Esophagus squamous epithelium (tissue), 5 donors: Measurements from ENCODE around the gene WHAMM. TPM values are rescaled to one million over a fixed set of nuclear protein-coding genes. Genes with fewer than 3 reads are reported as not detected.

Experiments
- DNase-seq: peaks from one replicate; lab custom pipeline; 2025; lab: John Stamatoyannopoulos, UW
- H3K27ac ChIP-seq, 4 donors: fragments of 200-600 bp; sonication (generic); one replicate each; pipeline ENCODE4 v1.5.1; 2016 to 2019; ENCODE audit warnings: mild to moderate bottlenecking in 1 of 4
- H3K27me3 ChIP-seq, 4 donors: fragments of 200-600 bp; sonication (generic); 1 replicate in 3 of 4; 2 replicates in 1 of 4; pipeline versions ENCODE4 v1.5.1 to v1.6.0; 2017 to 2021; ENCODE audit warnings: antibody characterized with exemption in 1 of 4
- H3K36me3 ChIP-seq, 3 donors: fragments of 200-600 bp; sonication (generic); one replicate each; pipeline ENCODE4 v1.5.1; 2016 to 2019
- H3K4me1 ChIP-seq, 3 donors: fragments of 200-600 bp; sonication (generic); one replicate each; pipeline ENCODE4 v1.5.1; 2017 to 2019
- H3K4me3 ChIP-seq, 4 donors: fragments of 200-600 bp; sonication (generic); 1 replicate in 3 of 4; 2 replicates in 1 of 4; pipeline ENCODE4 v1.5.1; 2016 to 2019; ENCODE audit warnings: mild to moderate bottlenecking in 2 of 4, moderate library complexity in 1 of 4
- H3K9me3 ChIP-seq, 3 donors: fragments of 200-600 bp; sonication (generic); one replicate each; pipeline ENCODE4 v1.5.1; 2016 to 2019
- CTCF ChIP-seq, 6 experiments: fragments of 450-650 bp in 4 of 6; fragments of 200-600 bp in 2 of 6; sonication (generic) in 2 of 6; IDR thresholded peaks; one replicate each; pipeline ENCODE4 v1.5.1; 2016 to 2019; ENCODE audit warnings: antibody characterized with exemption in 6 of 6, mild to moderate bottlenecking in 4 of 6, moderate library complexity in 4 of 6
- POLR2A ChIP-seq, 4 donors: fragments of 450-650 bp; IDR thresholded peaks; one replicate each; pipeline ENCODE4 v1.6.1; 2017; ENCODE audit warnings: antibody characterized with exemption in 4 of 4, mild to moderate bottlenecking in 4 of 4, moderate library complexity in 3 of 4
- WGBS, 2 donors: methylation state at CpG; one replicate each; pipeline ENCODE4 v1.1.5; 2018; 5-methylcytosine and 5-hydroxymethylcytosine counted together
- intact Hi-C: fragments of 100-400 bp; cut with DNase I; formaldehyde crosslinking; loops from one replicate; pipeline ENCODE4 v1.15.0; 2022
- total RNA-seq, 4 donors: library from RNA; depleted of rRNA; stranded (reverse); fragments of >200 nt; gene quantifications; one replicate each; pipeline ENCODE4 v1.1.0, GENCODE V29; 2016
- donor health status: DM: yes; HTN: yes; CAD: no.

Gene WHAMM
- total RNA-seq, 4 donors from 2014 or later = 5.3 to 8.8 (median 6.1) TPM

GRCh38 chr15:82874267-82874666 is 64.8 kb downstream of the WHAMM start:
- no peak overlapping the region for H3K4me3 ChIP-seq
- H3K9me3 ChIP-seq = no peaks in the 10 kb centered on the region
- no peak for DNase-seq
- H3K27me3 ChIP-seq = no peaks in the 10 kb centered on the region
- WGBS, 2 donors = 67 to 79% methylated on average over 1 of the region's 1 CpG
- H3K27ac ChIP-seq = no peak overlapping the region
- intact Hi-C loops = no loop called here
- TF ChIP-seq POLR2A (IDR thresholded peaks at IDR 0.05) (no peak), CTCF (IDR thresholded peaks at IDR 0.05) (no peak)
- no peaks in the 10 kb centered on the region for H3K4me1 ChIP-seq
- H3K36me3 ChIP-seq = peaks cover 0 to 29% (median 0%) of the 10 kb centered on the region in 3 donors

GRCh38 chr15:82874961-82875360 is 65.5 kb downstream of the WHAMM start:
- Histone ChIP-seq H3K4me1 (no peaks in the 10 kb centered on the region), H3K36me3 (peaks cover 0 to 29% (median 0%) of the 10 kb centered on the region in 3 donors), H3K27ac (no peak overlapping the region), H3K27me3 (no peaks in the 10 kb centered on the region), H3K4me3 (no peak overlapping the region), H3K9me3 (no peaks in the 10 kb centered on the region)
- DNase-seq = no peak
- no peak for TF ChIP-seq POLR2A (IDR thresholded peaks at IDR 0.05)
- no peak for TF ChIP-seq CTCF (IDR thresholded peaks at IDR 0.05)
- WGBS, 2 donors = 75 to 90% methylated on average over 3 to 5 of the region's 10 CpGs
- intact Hi-C loops = no loop called here

- intact Hi-C loops = no loop called here
- Histone ChIP-seq H3K9me3 (no peaks in the 10 kb centered on the region), H3K36me3 (peaks cover 0 to 29% (median 0%) of the 10 kb centered on the region in 3 donors), H3K27me3 (no peaks in the 10 kb centered on the region), H3K4me1 (no peaks in the 10 kb centered on the region), H3K4me3 (no peak overlapping the region), H3K27ac (no peak overlapping the region)
- TF ChIP-seq POLR2A (IDR thresholded peaks at IDR 0.05) (no peak), CTCF (IDR thresholded peaks at IDR 0.05) (no peak)
- no peak for DNase-seq
- WGBS, 2 donors = 47 to 65% methylated on average over 7 of the region's 7 CpGs
These were observed 66.1 kb downstream of the WHAMM start for GRCh38 chr15:82875411-82876003.

- Histone ChIP-seq H3K4me3 (no peak overlapping the region), H3K9me3 (no peaks in the 10 kb centered on the region), H3K36me3 (peaks cover 0 to 24% (median 0%) of the 10 kb centered on the region in 3 donors), H3K4me1 (no peaks in the 10 kb centered on the region), H3K27me3 (no peaks in the 10 kb centered on the region), H3K27ac (no peak overlapping the region)
- DNase-seq = no peak
- intact Hi-C loops = no loop called here
- TF ChIP-seq CTCF (IDR thresholded peaks at IDR 0.05) = no peak
- no peak for TF ChIP-seq POLR2A (IDR thresholded peaks at IDR 0.05)
- 82 to 100% methylated on average over 1 to 2 of the region's 2 CpGs for WGBS, 2 donors
These were observed 68.4 kb downstream of the WHAMM start for GRCh38 chr15:82877825-82878224.

- Histone ChIP-seq H3K4me1 (no peaks in the 10 kb centered on the region), H3K27ac (no peak overlapping the region), H3K4me3 (no peak overlapping the region), H3K36me3 (peaks cover 0 to 19% (median 0%) of the 10 kb centered on the region in 3 donors), H3K27me3 (no peaks in the 10 kb centered on the region), H3K9me3 (no peaks in the 10 kb centered on the region)
- WGBS, 2 donors = 86 to 91% methylated on average over 5 of the region's 5 CpGs
- DNase-seq = no peak
- intact Hi-C loops = no loop called here
- TF ChIP-seq CTCF (IDR thresholded peaks at IDR 0.05) (no peak), POLR2A (IDR thresholded peaks at IDR 0.05) (no peak)
These were observed 68.9 kb downstream of the WHAMM start for GRCh38 chr15:82878325-82878724.
